Measurements from ENCODE around the gene AXL.
A peak's percentile ranks its signal among the peaks of the same experiment; 100 is the strongest.

The AXL gene

DNA sequence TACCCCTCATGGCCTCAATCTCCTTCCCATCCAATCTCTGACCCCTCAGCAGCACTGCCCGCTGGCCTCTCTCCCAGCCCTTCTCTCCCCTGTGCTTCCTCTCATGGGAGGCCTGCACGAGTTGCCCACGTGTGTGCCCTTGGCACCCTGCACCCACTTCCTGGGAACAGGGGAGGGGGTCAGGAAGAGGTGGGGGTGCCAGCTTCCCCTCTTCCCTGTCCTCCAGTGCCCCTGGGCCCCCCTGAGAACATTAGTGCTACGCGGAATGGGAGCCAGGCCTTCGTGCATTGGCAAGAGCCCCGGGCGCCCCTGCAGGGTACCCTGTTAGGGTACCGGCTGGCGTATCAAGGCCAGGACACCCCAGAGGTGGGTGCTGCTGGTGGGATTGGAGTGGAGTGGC, 19.2 kb downstream of the AXL start:
- no peak for DNase-seq

DNA sequence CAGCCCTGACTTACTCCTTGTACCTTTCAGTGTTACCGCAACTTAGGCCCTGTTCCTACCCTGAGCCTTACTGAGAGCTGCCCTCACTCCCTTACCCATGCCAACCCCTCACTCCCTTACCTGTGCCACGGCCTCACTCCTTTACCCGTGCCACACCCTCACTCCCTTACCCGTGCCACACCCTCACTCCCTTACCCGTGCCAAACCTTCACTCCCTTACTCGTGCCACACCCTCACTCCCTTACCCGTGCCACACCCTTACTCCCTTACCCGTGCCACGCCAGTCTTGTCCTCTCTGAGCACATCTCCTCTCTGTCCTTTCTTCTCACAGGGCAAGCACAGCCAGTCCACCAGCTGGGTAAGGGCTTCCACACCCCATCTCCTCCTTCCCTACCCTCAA, 20.3 kb downstream of the AXL start:
- no peak for DNase-seq

DNA sequence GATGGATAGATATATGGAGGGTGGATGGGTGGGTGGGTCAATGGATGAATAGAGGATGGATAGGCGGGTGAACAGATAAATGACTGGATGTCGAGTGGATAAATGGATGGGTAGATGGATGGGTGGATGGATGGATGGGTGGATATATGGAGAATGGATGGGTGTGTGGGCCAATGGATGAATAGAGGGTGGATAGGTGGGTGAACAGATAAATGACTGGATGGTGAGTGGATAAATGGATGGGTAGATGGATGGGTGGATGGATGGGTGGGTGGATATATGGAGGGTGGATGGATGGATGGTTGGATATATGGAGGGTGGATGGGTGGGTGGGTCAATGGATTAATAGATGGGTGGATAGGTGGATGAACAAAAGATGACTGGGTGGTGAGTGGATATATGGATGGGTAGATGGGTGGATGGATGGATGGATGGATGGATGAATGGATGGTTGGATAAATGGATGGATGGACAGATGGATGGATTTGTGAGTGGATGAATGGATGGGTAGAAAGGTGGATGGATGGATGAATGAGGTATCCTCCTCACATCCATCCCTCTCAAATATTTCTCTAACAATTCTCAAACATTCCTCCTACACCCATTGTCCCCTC, 21.0 kb downstream of the AXL start:
- no peak for DNase-seq

DNA sequence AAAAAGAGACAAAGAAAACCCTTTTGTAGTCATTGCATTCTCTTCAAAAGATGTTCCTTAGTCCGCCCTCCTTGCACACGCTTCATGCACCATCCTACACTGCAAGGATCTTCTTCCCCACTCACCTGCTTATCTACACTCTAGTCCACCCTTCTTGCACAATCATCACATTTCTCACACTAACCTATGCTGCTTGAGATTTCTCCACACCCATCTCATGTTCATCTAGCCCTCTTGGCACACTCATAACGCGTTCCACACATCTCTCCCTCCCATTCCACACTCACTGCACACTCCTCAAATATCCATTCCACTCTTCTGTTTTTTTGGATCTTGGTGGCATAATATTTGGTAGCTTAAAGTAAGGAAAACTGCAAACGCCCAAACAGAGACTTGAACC, 22.8 kb downstream of the AXL start:
- DNase-seq = no peak

DNA sequence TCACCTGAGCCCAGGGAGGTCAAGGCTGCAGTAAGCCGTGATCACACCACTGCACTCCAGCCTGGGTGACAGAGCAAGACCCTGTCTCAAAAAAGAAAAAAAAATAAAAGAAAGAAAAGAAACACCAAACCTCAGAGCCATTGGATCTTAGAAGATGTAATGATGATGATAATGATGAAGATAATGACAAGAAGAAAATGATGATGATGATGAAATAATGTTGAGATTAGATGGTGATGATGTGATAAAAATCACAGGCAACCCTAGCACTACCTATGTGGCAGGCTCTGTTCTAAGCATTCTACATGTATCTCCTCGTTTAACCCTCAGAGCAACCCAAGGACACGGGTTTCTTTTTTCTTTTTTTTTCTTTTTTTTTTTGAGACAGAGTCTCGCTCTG, 25.1 kb downstream of the AXL start:
- DNase-seq = no peak

DNA sequence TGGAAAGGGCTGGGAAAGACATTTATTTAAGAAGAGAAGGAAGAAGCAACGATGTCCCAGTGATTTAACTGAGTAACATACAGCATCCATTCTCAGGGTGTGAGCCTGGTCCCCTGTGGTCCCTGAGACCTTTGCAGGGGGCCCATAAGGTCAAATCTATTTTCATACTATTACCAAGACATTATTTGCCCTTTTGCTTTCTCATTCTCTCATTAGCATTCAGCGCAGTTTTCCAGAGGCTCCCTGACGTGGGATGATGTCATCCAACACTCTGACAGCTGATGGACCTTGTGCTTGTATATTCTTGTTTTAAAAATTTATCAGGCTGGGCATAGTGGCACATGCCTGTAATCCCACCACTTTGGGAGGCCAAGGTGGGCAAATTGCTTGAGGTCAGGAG, 26.8 kb downstream of the AXL start:
- no peak for DNase-seq

DNA sequence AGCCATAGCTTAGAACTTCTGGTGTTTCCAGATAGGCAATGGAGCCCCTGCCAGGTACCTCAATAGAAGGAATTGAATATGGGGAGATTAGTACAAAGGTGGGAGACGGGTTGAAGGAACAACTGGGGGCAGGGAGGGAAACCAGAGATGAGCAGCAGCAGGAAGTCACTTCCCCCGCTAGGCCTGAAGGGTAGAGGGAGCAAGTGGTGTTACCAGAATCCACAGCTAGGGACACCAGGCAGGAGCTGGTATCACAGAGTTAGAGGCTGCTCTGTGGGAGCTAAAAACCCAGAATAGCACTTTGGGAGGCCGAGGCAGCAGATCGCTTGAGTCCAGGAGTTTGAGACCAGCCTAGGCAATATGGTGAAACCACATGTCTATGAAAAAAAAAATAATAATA, 29.9 kb downstream of the AXL start:
- DNase-seq = no peak

DNA sequence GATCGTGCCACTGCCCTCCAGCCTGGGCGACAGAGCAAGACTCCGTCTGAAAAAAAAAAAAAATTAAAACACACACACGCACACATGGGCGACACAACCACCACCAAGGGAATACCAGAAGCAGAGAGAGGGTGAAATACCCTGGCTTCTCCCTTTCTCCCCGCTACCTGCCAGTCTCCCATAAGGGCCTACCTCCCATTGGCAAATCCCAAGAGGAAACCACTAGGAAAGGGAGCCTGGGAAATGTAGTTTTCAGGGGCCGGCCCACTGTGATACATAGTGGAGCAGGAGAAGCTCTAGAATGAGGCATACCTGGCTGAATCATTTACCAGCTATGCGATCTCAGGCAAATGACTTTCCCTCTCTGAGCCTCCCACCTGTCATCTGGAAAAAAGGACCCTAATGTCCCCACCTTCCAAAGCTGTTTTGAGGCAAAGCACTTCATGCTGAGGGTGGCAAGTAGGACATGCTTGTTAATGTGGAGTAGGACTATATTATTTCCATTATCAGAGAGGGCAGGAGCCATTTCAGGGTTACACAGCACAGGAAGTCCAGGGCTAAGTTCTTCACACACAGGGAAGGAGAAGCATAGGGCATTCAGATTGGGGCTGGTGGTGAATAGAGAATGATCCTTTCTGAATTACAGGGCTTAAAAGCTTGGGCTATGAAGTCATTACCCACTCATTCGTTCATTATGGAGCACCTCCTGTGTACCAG, 30.8 kb downstream of the AXL start:
- no peak for DNase-seq

DNA sequence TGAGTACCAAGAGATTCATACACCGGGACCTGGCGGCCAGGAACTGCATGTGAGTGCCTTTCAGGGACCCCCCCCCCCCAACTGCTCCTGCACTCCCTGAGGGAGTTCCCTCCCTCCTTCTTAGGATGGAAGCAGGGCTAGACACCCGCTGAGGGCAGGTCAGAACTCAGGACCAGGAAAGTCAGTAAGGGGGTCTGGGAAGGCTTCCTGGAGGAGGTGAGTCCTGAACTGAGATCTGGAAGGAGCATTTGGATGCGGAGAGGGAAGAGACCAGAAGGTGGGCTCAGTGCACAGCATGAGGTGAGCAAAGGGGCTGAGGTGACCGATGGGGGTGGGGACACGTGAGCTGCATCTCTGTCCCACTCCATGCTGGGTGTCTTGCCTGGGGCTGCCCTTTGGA, 34.6 kb downstream of the AXL start:
- no peak for DNase-seq

DNA sequence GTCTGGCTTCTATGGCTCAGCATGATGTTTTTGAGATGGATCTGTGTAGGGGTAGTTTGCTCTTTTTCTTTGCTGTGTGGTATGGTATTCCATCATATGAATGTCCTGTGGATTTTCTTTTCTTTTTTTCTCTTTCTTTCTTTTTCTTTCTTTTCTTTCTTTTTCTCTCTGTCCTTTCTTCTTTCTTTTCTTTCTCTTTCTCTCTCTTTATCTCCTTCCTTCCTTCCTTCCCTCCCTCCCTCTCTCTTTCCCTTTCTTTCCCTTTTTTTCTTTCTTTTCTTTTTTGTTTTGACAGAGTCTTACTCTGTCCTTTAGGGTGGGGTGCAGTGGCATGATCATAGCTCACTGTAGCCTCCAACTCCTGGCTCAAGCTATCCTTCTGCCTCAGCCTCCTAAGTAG, 36.1 kb downstream of the AXL start:
- DNase-seq = no peak

DNA sequence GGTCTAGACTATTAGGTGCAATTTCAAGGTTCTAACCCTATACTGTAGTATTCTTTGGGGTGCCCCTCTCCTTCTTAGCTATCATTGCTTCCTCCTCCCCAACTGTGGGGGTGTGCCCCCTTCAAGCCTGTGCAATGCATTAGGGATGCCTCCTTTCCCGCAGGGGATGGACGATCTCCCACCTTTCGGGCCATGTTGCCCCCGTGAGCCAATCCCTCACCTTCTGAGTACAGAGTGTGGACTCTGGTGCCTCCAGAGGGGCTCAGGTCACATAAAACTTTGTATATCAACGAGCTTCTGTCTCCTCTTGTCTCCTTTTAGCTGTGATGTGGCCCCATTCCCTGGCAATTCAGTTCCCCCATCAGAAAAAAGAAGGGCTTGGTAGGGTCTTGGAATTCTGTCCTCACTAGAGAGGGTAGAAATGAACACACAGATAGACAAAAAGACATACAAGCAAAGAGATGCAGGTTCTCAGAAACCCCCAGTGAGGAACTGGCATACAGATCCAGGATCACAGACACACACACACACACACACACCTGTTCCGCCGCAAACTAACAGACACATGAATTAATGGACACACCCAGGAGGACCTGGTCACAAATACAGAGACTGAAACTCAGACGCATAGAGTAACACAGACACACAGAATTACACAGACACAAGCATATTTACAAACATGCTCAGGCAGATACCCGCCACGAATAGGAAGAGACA, 42.6 kb downstream of the AXL start:
- DNase-seq = peak in 1 of 2 experiments; percentile 5

DNA sequence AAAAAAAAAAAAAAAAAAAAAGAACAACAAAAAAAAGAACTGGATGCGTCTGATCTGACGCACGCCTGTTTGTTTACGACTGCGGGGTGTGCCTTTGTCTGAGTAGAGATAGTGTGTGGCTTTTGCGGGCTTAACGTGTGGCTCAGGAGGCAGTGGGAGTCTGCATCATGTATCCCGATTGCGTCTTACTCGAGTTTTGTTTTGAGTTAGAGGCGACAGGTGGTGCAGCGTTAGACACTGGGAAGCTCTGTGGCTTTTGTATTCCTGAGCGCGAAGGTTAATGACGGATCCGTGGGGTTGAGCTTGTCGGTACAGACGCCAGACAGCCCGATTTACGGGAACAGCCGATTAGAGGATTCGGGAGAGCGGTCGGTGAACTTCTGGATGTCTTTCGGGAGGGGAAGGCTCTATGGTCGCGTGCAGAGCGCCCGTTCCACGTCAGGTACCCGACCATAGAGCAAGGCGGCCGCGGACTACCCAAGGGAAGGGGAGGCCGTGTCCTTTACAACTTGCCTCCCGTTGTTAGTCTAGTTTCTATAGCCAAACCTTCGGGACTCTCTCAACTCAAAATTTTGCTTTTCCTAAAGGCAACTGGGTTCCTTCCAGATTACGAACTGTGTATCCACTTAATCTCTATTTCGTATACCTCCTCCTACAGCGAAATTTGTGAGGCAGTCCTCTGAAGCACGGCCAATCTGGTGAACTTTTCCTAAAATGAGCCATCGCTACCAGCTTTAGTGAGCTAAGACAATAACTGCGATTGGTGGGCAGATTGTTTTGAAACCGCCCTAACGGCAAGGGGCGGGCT, 44.2 kb downstream of the AXL start:
- peak; percentile 67 to 73 for DNase-seq

DNA sequence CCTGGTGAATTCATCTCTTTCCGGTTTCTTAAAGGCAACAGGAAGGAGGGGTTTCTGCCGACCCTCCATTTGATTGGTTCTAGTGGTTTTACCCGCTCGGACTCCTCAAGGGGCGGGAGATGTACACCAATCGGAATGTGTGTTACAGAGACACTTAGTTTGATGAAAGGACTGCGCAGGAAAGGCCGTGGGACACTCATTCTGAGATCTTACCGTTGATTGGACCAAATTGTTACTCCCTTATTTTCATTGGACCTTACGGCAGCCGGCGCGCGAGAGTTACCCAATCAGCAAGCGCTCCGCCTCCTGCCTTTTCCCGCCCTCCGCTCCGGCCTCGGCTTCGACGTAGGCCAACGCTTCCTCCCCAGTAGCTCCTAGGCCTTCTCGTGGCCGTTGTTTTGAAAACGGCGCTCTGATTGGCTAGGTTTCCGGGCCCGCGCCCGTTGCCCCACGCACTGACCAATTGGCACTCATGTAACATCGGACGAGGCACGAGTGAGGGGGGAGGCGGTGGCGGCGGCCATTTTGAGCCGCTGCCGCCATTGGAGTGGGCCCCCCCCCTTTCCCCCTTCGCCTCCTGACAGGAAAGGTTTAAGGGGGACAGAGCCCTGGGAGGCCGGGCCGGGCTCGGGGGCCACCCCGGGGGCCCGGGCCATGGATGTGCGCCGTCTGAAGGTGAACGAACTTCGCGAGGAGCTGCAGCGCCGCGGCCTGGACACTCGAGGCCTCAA, 45.0 kb downstream of the AXL start, which contains the start of gene HNRNPUL1:
HNRNPUL1 (plus strand) TSS at position 523 of the 731 bp plus-strand sequence; CDS start at position 655, 132 bp downstream.
- DNase-seq = peak; percentile 99

DNA sequence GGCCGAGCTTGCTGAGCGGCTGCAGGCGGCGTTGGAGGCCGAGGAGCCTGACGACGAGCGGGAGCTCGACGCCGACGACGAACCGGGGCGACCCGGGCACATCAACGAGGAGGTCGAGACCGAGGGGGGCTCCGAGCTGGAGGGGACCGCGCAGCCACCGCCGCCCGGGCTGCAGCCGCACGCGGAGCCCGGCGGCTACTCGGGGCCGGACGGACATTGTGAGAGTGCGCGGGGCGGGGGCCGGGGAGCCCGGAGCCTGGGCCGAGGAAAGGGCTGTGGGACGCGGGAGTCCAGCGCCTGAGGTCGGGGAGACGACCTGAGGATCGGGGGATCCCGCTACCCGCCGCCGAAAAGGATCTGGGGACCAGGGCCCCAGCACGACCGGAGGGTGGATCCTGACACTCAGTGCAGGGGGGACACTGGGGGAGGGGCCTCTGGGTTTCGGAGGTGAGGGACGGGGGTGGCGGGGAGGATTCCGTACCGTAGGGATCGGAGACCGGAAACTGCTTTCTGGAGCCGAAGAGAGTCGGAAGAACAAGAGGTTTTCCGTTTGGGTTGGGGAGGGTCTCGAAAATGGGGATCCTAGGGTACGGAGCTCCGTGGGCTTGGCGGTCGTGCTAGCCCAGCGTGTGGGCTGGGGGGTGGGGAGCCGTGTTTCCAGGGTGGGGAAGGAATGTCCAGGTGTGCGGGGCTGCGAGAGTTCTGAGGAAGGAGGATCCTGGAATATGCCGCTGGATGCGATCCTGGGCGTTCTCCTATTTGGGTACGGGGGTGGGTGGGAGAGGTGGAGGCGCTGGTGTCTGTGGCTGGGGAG, 45.8 kb downstream of the AXL start:
- DNase-seq = peak; percentile 31 to 45

DNA sequence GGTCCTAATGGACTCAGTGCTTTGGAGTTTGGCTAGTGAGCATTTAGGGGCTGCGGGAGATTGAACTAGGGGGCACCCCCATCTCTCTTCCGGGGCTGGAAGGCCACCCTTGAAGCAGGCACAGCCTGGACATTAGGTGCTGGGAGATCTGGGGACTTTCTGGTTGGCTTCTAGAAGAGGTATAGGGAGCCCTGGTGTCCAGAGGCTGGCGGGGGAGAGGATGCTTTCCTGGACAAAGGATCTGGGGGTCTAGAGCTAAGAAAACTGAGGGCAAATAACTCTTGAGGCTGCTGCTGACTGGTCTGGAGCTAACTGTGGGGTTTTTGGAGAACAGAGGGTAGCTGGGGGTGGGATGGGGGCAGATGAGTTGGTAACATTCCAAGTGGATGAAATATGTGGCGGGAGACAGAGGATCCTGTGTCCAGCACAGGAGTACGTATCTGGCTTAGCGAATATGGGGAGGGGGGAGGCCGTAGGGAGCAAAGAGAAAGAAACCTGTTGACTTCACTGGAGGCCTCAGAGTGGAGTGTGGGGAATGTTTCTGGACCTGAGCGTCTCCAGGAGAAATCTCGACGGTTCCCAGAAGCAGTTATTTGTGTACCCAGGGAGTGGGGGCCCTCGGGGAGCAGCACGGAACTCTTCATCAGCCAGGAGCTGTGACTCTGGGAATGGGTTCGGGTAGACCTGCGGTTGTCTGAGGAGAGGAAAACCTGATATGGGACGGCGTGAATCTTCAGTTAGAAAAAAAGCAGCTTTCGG, 46.6 kb downstream of the AXL start:
- DNase-seq = no peak

DNA sequence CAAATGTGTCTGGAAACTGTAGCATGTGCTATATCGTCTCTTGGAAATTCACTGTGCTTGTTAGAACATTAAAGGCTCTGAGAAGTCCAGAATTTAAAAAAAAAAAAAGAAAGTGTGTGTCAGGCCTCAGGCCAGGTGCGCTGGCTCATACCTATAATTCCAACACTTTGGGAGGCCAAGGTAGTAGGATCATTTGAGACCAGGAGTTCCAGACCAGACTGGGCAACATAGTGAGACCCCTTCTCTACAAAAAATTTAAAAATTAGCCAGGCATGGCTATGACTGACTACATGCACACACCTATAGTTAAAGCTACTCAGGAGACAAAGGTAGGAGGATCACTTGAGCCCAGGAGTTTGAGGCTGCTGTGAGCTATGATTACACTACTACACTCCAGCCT, 50.0 kb downstream of the AXL start:
- no peak for DNase-seq

DNA sequence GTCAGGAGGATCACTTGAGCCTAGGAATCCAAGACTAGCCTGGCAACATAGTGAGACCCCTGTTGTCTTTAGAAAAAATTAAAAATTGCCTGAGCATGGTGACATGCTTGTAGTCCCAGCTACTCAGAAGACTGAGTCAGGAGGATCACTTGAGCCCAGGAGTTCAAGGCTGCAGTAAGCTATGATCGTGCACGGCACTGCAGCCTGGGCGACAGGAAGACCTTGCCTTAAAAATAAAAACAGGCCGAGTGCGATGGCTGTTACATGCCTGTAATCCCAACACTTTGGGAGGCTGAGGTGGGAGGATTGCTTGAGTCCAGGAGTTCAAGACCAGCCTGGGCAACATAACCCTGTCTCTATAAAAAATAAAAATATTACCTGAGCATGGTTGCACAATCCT, 50.5 kb downstream of the AXL start:
- DNase-seq = no peak

DNA sequence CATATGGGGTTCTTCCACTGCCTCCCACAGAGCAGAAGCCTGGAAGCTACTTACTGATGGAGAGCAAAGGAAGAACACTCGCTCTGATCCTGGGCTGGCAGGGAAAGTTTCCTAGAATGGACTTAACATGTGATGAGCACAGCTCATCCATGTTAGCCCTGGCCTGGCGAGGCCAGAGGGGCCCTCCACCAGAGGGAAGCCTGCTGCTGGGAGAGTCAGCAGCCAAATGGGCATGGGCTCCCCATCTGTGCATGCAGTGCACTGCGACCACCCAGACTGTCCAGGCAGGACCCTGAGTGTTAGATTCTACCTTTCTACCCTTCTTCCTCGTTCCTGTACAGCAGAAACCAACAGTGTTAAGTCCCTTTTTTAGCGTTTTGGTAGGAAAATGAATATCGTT, 54.1 kb downstream of the AXL start:
- DNase-seq = no peak

DNA sequence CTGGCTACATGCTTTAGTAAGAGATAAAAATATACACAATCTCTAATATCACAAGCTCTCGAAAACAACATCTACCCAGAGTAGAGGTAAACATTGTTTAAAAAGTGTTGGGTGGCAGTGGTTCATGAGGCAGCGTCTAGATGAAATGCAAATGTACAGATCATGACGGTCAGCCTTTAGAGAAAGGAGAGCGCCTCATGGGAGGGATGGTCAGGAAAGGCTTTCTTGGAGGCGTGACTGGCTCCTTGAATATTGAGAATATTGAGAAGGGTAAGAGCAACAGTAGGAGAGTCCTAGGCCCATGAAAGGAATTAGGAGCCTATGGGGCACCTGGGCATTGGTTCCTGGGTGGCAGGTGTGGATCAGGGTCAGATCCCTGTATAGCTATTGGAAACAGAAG, 55.8 kb downstream of the AXL start:
- DNase-seq = no peak

DNA sequence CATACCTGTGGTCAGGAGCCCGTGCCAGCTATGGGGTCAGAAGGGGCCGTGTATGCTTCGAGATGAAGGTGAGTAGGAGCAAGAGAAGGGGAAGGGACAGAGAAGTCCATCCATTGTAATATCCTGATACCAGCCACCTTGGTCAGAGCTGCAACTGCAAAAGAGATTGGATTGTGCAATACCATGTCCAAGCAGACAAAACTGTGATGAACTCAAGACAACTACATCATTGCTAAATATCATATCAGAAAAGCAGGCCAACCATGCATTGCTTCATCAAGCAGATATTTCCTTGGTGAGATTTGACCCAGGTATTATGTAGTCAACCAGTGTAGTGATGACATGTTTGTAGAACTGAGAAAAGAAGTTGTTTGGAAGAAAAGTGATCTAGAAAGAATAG, 57.2 kb downstream of the AXL start:
- DNase-seq = no peak

DNA sequence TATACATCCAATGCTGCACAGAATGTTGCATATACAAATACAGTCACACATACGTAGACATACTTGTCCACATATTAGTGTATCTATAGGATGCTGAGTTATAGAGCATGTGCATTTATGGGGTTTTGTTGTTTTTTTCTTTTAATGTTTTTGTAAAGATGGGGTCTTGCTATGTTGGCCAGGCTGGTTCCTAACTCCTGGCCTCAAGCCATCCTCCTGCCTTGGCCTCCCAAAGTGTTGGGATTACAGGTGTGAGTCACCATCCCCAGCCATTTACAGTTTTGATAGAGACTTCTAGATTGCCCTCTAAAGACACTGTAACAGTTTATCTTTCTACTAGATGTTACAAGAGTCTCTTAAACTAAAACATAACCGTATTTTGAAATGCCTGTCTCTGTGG, 59.5 kb downstream of the AXL start:
- no peak for DNase-seq
